DMS 273 (cell line): ENCODE results near the gene CENPT.
A peak's percentile ranks its signal among the peaks of the same experiment; 100 is the strongest.
"Not testable (repeated sequence)": the region's sequence is repeated elsewhere in the genome, so short reads cannot be mapped to it uniquely, and the experiment has no call there.

Experiments
- DNase-seq: peaks from one replicate; lab custom pipeline; 2025; ENCODE audit not compliant: unreplicated experiment; lab: John Stamatoyannopoulos, UW

The CENPT gene

GRCh38 chr16:67874372-67874771, 26.9 kb upstream of the CENPT start:
- no peak for DNase-seq

- DNase-seq = peak; percentile 55
These were observed 26.2 kb upstream of the CENPT start for GRCh38 chr16:67873435-67874370.

- DNase-seq = peak; percentile 92
These were observed 25.3 kb upstream of the CENPT start, which contains the start of gene EDC4 for GRCh38 chr16:67872631-67873434. Gene EDC4 (plus strand): TSS chr16:67873052. CDS start chr16:67873262, 210 bp downstream.

- DNase-seq = no peak
These were observed 24.7 kb upstream of the CENPT start for GRCh38 chr16:67872131-67872630.

GRCh38 chr16:67871256-67871655, 23.8 kb upstream of the CENPT start:
- DNase-seq = no peak

- DNase-seq = no peak
These were observed 22.2 kb upstream of the CENPT start for GRCh38 chr16:67869653-67870052.

- no peak for DNase-seq
These were observed 20.8 kb upstream of the CENPT start for GRCh38 chr16:67868290-67868689.

GRCh38 chr16:67865318-67865717, 17.8 kb upstream of the CENPT start:
- peak; percentile 69 for DNase-seq

- DNase-seq = no peak
These were observed 17.1 kb upstream of the CENPT start for GRCh38 chr16:67864594-67864993.

- DNase-seq = not testable (repeated sequence)
These were observed 16.6 kb upstream of the CENPT start for GRCh38 chr16:67864044-67864443.

- no peak for DNase-seq
These were observed 15.4 kb upstream of the CENPT start for GRCh38 chr16:67862623-67863583.

GRCh38 chr16:67861877-67862276, 14.4 kb upstream of the CENPT start:
- DNase-seq = no peak

GRCh38 chr16:67860589-67861398, 13.3 kb upstream of the CENPT start:
- no peak for DNase-seq

GRCh38 chr16:67858500-67858899, 11.0 kb upstream of the CENPT start:
- DNase-seq = no peak

GRCh38 chr16:67857547-67858233, 10.2 kb upstream of the CENPT start:
- no peak for DNase-seq

GRCh38 chr16:67856927-67857546, 9.5 kb upstream of the CENPT start:
- no peak for DNase-seq

- DNase-seq = no peak
These were observed 8.3 kb upstream of the CENPT start for GRCh38 chr16:67855789-67856188.

- DNase-seq = no peak
These were observed 6.2 kb upstream of the CENPT start for GRCh38 chr16:67853670-67854069.

- no peak for DNase-seq
These were observed 625 bp upstream of the CENPT start for GRCh38 chr16:67848118-67848517.
